ENCODE data around the gene PCNT.

The PCNT gene

GRCh38 chr21:46347791-46348381 is 23.9 kb downstream of the PCNT start:
- no peak for TF ChIP-seq REST (IDR thresholded peaks at IDR 0.05; ENCODE audit: insufficient replicate concordance, low read depth)
- TF ChIP-seq CTCF (IDR thresholded peaks at IDR 0.05; ENCODE audit: insufficient read depth, low read length), result peak; percentile 40
- DNase-seq (ENCODE audit: low read depth in 1 of 2, low spot score in 1 of 2), result no peak
- no peak overlapping the region for H3K27ac ChIP-seq (replicated peaks)
- no peak overlapping the region for H3K4me3 ChIP-seq (replicated peaks; ENCODE audit: insufficient read depth, low read length)
- H3K27me3 ChIP-seq (ENCODE audit: insufficient read depth, poor library complexity, severe bottlenecking), result no peaks in the 10 kb centered on the region

DNA sequence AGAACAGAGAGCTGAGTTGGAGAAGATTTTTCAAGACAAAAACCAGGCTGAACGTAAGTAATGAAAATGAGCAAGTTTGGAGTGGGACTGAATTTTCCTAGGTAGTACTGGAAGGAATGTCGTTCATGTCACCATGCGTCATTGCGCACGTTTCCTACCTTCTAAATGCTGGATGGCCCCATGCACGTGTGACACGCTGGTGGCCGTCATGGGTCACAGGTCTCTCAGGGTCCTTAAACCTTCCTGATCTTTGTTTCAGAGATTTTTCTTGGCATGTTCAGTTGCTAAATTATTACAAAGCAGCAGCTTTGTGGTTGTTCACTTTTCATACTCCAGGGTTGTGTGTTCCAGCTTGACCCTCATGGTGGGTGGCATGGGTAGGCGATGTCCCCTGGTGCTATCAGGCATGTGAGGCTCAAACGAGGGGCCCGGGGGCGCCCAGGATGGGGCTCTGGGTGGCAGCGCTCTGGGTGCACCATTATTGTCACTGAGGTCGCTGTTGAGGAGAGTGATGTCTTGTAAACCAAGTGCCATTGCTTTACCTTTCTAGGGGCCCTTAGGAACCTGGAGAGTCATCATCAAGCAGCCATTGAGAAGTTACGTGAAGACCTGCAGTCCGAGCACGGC is 25.3 kb downstream of the PCNT start:
- TF ChIP-seq SPI1 (IDR thresholded peaks at IDR 0.05; ENCODE audit: borderline replicate concordance, low read depth), result no peak
- no peak for TF ChIP-seq REST (IDR thresholded peaks at IDR 0.05; ENCODE audit: insufficient replicate concordance, low read depth)
- TF ChIP-seq GABPA (IDR thresholded peaks at IDR 0.05; ENCODE audit: low read depth), result no peak
- no peak for TF ChIP-seq CTCF (IDR thresholded peaks at IDR 0.05; ENCODE audit: insufficient read depth, low read length)
- no peak for TF ChIP-seq POLR2AphosphoS5 (IDR thresholded peaks at IDR 0.05; ENCODE audit: low read depth)
- H3K4me3 ChIP-seq (replicated peaks; ENCODE audit: insufficient read depth, low read length), result no peak overlapping the region
- DNase-seq (ENCODE audit: low read depth in 1 of 2, low spot score in 1 of 2), result no peak
- no peaks in the 10 kb centered on the region for H3K27me3 ChIP-seq (ENCODE audit: insufficient read depth, poor library complexity, severe bottlenecking)
- H3K27ac ChIP-seq (replicated peaks), result no peak overlapping the region

DNA sequence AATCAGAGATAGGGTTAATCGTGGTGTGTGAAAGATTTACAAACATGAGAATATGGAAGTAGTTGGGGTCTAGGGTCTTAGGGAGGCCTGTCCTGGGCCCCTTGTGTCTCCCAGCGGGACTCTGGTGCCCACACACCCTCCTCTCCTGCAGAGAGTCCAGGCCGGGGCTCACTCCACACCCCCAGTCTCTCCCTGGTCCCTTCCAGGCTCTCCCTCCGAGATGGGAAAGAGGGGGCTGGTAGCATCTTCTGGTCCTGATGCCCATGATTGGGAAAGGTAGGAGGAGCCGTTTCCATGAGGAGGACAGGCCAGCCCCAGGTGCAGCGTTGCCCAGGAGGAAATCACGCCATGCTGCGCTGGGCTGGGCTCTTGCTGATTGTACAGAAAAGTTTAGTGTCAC is 26.6 kb downstream of the PCNT start:
- no peak overlapping the region for H3K27ac ChIP-seq (replicated peaks)
- DNase-seq (ENCODE audit: low read depth in 1 of 2, low spot score in 1 of 2), result no peak
- TF ChIP-seq GABPA (IDR thresholded peaks at IDR 0.05; ENCODE audit: low read depth) (no peak), CTCF (IDR thresholded peaks at IDR 0.05; ENCODE audit: insufficient read depth, low read length) (no peak), REST (IDR thresholded peaks at IDR 0.05; ENCODE audit: insufficient replicate concordance, low read depth) (no peak), SPI1 (IDR thresholded peaks at IDR 0.05; ENCODE audit: borderline replicate concordance, low read depth) (no peak), POLR2AphosphoS5 (IDR thresholded peaks at IDR 0.05; ENCODE audit: low read depth) (no peak)
- H3K4me3 ChIP-seq (replicated peaks; ENCODE audit: insufficient read depth, low read length), result no peak overlapping the region
- no peaks in the 10 kb centered on the region for H3K27me3 ChIP-seq (ENCODE audit: insufficient read depth, poor library complexity, severe bottlenecking)
